RWPE2 (cell line): ENCODE measurements around the gene MYO1A.

Experiments used
- ATAC-seq: fragments of 200-7000 bp; cut with Tn5 transposase; 3 replicates; pipeline ENCODE4 v1.9.1; 2021; ENCODE audit warnings: low read depth
- DNase-seq: peaks from one replicate; pipeline ENCODE4 v3.0.0-alpha.2; 2020; ENCODE audit warnings: low spot score
- H3K27ac ChIP-seq: fragments of 450-650 bp; 2 replicates; pipeline ENCODE4 v1.5.1; 2017; ENCODE audit warnings: mild to moderate bottlenecking; ENCODE audit not compliant: poor library complexity, severe bottlenecking
- H3K27me3 ChIP-seq: fragments of 250-450 bp; sonication (Bioruptor Pico); 2 replicates; pipeline ENCODE4 v1.5.1; 2021; ENCODE audit warnings: mild to moderate bottlenecking, moderate library complexity; ENCODE audit not compliant: insufficient read depth, poor library complexity, severe bottlenecking
- H3K36me3 ChIP-seq: fragments of 250-450 bp; sonication (Bioruptor Pico); 2 replicates; pipeline ENCODE4 v1.5.1; 2020; ENCODE audit warnings: low read depth, mild to moderate bottlenecking, moderate library complexity
- H3K4me1 ChIP-seq: fragments of 250-450 bp; sonication (Bioruptor Pico); 2 replicates; pipeline ENCODE4 v1.5.1; 2021; ENCODE audit warnings: mild to moderate bottlenecking, moderate library complexity; ENCODE audit not compliant: insufficient read depth, poor library complexity, severe bottlenecking
- H3K4me3 ChIP-seq: fragments of 250-450 bp; sonication (Bioruptor Pico); 2 replicates; pipeline ENCODE4 v1.5.1; 2021; ENCODE audit warnings: mild to moderate bottlenecking, moderate library complexity; ENCODE audit not compliant: severe bottlenecking
- H3K9me3 ChIP-seq: fragments of 250-450 bp; sonication (Bioruptor Pico); 2 replicates; pipeline ENCODE4 v1.5.1; 2021; ENCODE audit warnings: mild to moderate bottlenecking, moderate library complexity; ENCODE audit not compliant: severe bottlenecking
- TF ChIP-seq, protein P1 (sequence below): fragments of 450-650 bp; IDR thresholded peaks from one replicate; pipeline ENCODE4 v1.5.1; 2017; ENCODE audit warnings: mild to moderate bottlenecking, moderate library complexity; ENCODE audit not compliant: poor library complexity, severe bottlenecking

The MYO1A gene

DNA sequence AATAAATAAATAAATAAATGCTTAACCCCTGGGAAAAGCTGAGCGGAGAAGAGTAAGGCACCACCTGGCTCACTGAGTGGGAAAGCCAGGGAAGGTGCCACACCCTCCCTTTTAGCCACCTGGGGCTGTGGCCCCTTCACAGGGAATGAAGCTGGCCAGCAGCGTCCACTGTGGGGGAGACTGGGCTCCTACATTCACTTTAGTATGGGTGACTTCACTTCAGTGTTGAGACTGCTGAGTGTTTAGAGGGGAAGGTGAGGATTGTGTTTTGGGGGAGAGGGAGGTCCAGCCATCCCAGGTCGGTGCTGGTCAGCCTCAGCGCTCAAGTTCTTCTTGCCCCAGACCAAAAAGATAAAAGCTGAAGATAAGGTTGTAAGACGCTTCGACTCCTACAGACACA, 40.6 kb upstream of the MYO1A start:
- Histone ChIP-seq H3K27ac (peak overlapping the region; percentile 99), H3K4me3 (peak overlapping the region; percentile 93), H3K9me3 (no peaks in the 10 kb centered on the region), H3K36me3 (peaks cover 46% of the 10 kb centered on the region), H3K27me3 (no peaks in the 10 kb centered on the region), H3K4me1 (peaks cover 24% of the 10 kb centered on the region)
- no peak for DNase-seq
- ATAC-seq, result no peak
- TF ChIP-seq, protein P1, sequence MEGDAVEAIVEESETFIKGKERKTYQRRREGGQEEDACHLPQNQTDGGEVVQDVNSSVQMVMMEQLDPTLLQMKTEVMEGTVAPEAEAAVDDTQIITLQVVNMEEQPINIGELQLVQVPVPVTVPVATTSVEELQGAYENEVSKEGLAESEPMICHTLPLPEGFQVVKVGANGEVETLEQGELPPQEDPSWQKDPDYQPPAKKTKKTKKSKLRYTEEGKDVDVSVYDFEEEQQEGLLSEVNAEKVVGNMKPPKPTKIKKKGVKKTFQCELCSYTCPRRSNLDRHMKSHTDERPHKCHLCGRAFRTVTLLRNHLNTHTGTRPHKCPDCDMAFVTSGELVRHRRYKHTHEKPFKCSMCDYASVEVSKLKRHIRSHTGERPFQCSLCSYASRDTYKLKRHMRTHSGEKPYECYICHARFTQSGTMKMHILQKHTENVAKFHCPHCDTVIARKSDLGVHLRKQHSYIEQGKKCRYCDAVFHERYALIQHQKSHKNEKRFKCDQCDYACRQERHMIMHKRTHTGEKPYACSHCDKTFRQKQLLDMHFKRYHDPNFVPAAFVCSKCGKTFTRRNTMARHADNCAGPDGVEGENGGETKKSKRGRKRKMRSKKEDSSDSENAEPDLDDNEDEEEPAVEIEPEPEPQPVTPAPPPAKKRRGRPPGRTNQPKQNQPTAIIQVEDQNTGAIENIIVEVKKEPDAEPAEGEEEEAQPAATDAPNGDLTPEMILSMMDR, result no peak

DNA sequence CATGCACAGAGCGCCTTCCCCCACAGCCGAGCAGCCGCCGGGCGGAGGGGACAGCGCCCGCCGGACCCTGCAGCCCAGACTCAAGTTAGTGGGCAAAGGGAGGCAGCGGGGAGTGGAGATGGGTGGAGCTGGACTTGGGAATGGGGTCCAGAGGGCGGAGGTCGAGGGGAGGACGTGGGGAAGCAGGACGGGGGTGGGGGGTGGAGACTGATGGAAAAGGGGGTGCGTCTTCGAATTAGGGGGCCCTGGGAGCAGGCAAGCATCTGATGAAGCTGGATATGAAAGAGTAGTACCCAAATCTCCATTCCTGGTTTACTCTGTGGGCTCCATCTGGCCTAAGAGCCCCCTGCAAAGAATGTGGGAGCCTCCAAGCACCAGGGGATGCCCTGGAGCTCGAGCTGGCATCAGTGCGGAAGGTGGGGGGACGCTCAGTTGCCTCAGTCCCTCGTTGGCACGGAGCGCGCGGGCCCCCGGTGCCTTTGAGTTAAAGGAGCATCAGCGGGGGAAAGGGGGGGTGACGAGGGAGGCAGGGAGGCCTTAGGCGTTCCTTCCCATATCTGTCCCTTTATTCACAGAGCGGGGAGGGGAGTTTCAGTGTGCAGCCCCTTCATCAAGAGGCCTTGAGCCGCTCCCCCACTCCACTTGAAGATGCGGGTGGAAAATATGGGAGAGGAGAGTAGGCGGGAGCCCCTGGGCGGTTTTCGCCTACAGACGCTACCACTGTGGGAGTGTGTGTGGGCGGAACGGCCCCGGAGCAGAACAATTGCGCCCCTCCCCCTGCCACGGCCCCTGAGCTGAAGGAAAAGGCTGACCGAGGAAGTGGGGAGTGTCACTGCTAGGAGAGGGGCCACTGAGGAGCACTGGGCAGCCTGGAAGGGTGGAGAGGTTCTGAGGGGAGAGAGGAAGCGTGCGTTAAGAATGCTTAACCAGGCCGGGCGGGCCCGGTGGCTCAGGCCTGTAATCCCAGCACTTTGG, 39.6 kb upstream of the MYO1A start:
- Histone ChIP-seq H3K9me3 (no peaks in the 10 kb centered on the region), H3K36me3 (peaks cover 36% of the 10 kb centered on the region), H3K4me1 (peaks cover 21% of the 10 kb centered on the region), H3K27ac (peak overlapping the region; percentile 99), H3K27me3 (no peaks in the 10 kb centered on the region), H3K4me3 (peak overlapping the region; percentile 93)
- ATAC-seq, result 0 out of 3 replicates have a peak, but pooled peaks have one; percentile 2
- no peak for DNase-seq
- TF ChIP-seq, protein P1, result no peak

DNA sequence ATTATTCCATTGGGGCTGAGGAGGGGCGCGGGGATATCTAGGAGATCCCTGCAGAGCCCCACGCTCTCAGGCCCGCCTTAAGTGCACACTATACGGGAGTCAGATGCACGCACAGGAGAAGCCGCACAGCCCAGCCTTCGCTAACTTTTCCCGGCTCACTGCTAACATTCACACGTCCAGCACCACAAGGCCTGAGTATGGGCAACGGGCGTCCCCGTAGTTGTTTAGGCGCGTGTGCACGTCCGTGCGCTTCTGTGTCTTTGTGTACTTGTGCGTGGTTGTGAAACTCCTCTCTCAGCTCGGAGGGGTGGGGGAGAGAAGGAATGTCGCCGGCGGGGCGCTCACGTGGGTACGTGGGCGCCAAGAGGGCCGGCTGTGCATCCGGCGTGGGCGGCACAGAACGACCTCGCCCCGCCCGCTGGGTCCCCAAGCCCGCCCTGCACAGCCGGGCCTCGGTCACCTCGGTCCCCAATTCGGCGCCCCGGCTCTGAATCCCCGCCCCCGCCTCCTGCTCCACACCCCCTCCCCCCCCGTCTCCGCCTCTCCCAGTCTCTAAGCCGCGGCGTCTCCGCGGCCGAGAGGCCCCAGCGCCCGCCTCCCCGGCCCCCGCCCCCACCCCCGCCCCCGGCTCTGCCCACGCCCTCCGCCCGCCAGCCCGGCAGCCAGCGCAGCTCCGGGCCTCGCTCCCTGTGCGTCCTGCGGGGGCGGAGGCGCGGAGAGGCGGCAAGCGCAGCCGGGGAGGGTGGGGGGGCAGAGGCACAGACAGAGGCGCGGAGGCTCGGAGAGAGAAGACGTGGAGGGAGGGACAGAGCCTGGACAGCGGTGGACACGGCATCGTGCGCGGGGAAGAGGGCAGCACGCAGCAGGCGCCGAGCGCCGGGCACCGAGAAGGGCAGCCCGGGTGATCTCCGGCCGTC, 38.7 kb upstream of the MYO1A start, which contains the start of gene NAB2:
TSS of gene NAB2 (plus strand) at position 761 of the 917 bp plus-strand sequence. CDS start 158 bp downstream, outside the sequence.
- no peaks in the 10 kb centered on the region for H3K27me3 ChIP-seq
- TF ChIP-seq, protein P1, result no peak
- peak within 1 kb of the TSS; percentile 93 for H3K4me3 ChIP-seq
- H3K4me1 ChIP-seq, result peaks cover 13% of the 10 kb centered on the region
- ATAC-seq, result peak; percentile 28
- H3K27ac ChIP-seq, result peak within 1 kb of the TSS; percentile 99
- H3K9me3 ChIP-seq, result no peaks in the 10 kb centered on the region
- H3K36me3 ChIP-seq, result peaks cover 31% of the 10 kb centered on the region
- DNase-seq, result peak; percentile 95

DNA sequence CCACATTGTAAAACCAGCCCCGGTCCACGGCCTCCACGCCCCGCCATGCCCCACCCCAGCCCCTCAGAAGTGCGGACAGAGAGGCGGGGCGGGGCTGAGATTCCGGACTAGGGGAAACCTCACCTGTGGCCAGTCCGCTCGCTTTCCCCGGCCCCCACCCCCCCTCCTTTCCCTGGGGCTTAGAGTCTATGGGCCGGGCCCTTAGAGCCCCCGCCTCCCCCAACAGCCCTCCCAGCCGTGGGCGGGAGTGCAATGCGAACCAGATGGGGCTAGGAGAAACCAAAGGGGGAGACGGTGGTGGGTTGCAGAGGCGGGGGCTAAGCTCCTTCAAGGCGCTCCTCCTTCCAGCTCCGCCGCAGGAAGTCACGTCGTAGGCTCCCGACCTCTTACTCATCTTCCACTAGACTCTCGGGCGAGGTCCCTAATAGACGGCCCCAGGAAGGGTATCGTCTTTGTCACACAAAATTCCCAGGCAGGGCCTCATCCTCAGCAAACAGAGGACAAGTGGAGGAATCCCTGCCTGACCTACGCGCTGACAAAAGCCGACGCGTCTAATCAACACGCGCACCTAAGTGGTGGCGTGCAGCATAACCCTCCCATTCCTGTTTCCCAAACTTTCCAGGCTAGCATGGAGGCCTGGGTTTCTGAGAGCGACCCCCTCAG, 37.9 kb upstream of the MYO1A start:
- H3K36me3 ChIP-seq, result peaks cover 24% of the 10 kb centered on the region
- peak overlapping the region; percentile 99 for H3K27ac ChIP-seq
- ATAC-seq, result peak; percentile 61
- H3K9me3 ChIP-seq, result no peaks in the 10 kb centered on the region
- TF ChIP-seq, protein P1, result no peak
- peak; percentile 94 for DNase-seq
- H3K4me3 ChIP-seq, result peak overlapping the region; percentile 75
- H3K4me1 ChIP-seq, result peaks cover 10% of the 10 kb centered on the region
- no peaks in the 10 kb centered on the region for H3K27me3 ChIP-seq
